CD4-positive, alpha-beta T cell treated with Interleukin-4 for 4 hours (primary cell): ENCODE results near the gene FNDC11.
A peak's percentile ranks its signal among the peaks of the same experiment; 100 is the strongest.

Experiments used
- DNase-seq: peaks from one replicate; pipeline ENCODE4 v3.0.0-alpha.2; 2020

FNDC11 gene

DNA sequence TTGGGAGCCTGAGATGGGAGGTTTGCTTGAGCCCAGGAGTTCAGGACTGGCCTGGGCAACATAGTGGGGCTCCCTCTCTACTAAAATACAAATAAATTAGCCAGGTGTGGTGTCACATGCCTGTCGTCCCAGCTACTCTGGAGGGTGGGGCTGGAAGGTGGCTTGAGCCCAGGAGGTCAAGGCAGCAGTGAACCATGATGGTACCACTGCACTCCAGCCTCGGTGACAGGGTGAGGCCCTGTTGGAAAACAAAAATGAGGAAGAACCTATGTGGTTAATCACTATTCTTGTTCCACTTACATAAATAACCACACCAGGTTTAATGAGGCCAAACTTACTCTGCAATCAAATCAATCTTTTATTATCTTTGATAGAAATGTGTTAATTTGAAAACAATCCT, 28.0 kb upstream of the FNDC11 start:
- no peak for DNase-seq

DNA sequence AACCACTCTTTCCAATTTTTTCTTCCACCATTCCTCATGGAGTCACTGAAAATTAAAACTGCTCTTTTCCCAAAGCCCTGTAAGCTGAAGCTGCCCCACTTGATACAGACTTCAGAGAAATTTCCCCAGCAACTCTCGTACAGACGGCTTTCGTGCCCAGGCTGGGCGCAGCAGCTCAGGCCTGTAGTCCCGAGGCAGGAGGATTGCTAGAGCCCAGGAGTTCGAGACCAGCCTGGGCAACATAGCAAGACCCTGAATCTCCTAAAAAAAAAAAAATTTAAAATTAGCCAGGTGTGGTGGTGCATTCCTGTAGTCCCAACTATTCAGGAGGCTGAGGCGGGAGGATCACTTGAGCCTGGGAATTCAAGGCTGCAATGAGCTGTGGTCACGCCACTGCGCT, 26.8 kb upstream of the FNDC11 start:
- no peak for DNase-seq

DNA sequence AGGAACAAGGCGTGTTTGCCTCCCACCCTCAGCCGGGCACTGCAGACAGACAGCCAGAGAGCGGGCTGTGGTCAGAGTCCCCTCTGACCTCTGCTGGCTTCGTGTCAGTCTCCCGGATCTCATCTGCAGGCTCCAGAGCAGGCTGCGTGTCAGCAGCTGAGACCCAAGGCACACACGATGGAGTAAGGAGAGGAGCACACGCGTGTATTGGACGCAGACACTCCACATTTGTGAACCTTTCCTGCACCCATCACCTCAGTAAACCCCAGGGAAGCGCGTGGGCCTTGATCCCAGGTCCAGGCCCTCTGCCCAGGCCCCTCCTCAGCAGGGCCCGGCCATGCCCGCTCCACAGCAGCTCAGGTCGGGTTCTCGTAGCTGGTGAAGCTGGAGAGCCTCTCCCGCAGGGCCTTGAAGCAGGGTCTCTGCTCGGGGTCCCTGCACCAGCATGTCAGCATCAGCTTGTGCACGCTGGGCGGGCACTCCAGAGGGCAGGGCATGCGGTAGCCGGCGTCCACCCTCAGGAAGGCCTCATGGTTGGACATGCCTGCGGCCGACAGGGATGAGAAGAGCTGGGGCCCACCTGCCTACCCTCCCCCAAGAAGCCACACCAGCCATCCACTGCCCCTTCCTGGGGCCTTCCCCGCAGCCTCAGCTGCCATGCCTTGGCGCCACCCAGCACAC, 24.6 kb upstream of the FNDC11 start:
- DNase-seq = no peak

DNA sequence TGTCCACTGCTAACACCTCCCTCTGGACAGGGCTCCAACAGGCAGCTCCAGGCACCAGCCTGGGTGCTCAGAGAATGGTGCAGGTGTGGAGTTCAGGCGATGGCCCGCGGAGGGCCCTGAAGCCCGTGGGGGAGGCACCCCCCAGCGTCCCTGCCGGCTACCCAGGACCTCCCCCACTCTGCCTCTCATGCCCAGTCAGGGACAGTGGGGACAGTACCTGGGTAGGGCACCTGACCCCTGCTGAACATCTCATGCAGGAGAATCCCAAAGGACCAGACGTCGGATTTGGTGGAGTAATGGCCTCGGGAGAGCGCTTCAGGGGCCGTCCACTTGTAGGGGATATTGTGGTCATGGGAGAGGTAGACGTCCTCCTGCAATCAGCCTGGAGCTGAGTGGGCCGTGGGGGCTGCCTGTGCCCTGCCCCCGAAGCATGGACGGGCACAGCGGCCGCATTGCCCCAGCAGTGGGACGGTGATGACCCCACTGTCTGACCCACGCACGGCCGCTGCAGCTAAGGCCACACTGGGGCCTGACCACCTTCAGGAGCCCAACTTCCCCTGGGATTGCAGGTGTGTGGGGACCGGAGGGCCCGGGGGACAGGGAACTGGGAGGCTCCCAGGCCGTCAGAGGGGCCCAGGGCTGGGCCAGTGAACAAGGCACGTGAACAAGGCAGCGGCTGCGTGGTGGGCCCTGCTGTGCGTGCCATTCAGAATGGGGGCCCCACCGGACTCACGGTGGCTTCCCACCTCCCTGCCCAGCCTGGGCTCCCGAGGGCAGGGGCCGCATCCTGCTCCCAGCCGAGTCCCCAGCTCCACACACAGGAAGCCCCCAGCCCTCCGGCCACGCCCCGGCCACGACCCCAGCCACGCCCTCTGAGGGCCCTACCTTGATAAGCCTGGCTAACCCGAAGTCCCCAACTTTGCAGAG, 23.8 kb upstream of the FNDC11 start:
- no peak for DNase-seq

DNA sequence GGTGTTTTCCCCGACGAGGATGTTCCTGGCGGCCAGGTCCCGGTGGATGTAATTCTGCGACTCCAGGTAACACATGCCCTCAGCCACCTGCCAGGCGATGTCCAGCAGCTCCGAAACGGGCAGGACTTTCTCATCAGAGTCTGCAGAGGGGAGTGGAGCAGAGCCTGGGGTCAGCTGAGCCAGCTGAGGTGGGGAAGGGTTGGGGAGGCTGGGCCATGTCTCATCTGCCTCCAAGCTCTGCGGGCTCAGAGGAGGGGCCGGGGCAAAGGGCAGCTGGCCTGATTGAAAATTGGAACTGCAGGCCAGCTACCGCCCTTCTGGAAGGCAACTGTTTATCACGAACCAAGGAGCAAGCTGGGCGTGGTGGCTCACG, 23.2 kb upstream of the FNDC11 start:
- no peak for DNase-seq

DNA sequence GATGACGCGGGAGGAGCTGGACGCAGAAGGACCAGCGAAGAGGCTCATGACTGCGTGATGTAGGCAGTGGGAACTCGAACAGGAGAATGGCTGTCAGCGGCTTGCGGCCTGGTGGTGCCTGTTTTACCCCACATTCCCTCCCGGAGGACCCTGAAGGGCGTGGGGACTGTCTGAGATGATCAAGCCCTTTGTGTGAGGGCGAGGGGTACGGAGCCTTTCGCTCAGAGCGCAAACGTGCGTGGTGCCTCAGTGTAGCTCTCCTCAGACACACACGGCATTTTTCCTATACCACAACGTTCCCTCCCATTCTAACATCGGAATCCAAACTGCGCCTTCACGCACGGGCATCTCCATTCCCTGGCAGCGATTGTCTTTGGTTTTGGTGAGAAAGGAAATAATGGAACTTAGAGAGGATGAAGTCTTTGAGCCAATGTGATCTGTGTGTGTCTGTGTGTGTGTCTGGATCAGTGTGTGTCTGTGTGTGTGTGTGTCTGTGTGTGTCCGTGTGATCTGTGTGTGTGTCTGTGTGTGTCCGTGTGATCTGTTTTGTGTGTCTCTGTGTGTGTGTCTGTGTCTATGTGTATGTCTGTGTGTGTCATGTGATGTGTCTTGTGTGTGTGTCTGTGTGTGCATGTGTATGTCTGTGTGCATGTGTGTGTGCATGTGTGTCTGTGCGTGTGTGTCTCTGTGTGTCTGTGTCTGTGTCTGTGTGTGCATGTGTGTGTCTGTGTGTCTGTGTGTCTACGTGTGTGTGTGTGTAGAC, 22.1 kb upstream of the FNDC11 start:
- no peak for DNase-seq

DNA sequence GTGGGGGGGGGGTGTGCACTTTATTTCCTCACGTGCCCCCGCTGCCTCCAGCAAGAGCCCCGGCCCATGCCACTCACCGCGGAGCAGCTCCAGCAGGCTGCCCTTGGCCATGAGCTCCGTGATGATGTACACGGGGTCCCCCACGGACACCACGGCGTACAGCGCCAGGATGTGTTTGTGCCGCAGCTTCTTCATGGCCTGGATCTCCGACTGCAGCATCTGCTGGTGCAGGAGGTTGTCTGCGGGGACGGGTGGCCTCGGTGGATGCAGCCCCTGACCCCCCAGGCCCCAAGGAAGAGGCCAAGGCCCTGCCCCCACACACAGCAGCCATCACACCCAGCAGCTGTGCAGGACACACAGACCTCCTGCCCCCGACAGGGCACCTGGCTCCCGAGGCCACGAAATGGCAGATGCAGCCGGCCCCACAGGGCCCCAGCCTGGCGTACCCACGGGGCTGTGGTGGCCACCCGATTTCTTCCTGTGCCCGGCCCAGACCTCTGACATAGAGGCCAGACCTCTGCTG, 21.4 kb upstream of the FNDC11 start:
- no peak for DNase-seq

DNA sequence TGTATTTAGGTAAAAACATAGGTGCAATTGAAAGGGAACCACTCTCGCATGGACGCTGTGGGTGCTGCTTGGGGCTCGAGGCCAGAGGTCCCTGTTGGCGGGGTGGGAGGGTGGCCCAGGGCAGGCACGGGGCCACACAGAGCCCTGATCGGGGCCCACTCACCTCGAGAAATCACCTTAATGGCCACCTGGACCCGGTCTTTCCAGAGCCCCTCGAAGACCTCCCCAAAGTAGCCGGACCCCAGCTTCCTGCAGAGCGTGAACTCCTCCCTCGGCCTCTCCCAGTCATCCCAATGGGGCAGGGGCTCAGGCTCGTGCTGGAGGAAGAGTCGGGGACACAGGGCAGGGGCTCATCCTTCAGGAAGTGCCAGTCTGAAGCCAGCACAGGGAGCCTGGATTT, 20.6 kb upstream of the FNDC11 start:
- DNase-seq = no peak

DNA sequence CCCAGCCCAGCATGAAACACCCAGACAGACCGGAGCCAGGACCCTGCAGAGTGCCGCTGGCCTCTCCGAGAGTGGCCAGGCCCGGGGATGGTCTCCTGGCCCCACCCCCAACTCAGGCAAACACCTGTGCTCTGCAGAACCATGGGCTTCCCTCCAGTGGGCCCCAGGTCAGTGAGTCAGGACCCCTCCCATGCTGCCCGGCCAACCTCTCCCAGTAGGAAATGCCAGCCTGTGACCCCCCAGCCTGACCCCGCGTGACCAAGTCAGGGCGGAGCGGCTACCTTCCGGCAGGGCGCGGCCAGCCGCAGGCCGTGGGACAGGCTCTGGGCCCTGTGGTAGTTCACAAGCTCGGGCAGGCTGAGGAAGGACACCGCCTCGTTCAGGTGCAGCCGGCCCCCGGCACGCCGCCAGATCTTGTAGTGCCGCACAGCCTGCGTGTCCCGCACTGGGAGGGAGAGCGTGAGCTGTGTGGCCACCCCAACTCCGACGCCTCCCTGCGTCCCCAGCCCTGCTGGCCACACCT, 20.0 kb upstream of the FNDC11 start:
- DNase-seq = no peak

DNA sequence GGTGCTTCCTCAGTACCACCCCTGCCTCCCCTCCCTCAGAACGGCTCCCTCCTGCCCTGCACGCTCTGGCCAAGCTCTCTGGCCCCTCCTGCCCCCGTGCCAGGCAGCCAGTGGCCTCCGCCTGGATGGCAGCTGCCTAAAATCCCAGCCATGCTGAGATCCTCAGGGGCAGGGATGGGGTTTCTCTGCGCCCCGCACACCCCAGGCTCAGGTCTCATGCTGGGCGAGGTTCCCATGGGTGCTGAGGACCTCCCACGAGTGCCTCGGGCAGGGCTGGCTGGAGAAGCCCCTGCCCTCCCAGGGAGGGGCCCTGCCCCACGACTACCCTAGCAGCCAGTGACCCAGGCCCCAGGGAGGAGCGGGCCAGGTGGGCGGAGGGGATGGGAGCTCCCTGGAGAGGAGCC, 19.5 kb upstream of the FNDC11 start:
- DNase-seq = no peak

DNA sequence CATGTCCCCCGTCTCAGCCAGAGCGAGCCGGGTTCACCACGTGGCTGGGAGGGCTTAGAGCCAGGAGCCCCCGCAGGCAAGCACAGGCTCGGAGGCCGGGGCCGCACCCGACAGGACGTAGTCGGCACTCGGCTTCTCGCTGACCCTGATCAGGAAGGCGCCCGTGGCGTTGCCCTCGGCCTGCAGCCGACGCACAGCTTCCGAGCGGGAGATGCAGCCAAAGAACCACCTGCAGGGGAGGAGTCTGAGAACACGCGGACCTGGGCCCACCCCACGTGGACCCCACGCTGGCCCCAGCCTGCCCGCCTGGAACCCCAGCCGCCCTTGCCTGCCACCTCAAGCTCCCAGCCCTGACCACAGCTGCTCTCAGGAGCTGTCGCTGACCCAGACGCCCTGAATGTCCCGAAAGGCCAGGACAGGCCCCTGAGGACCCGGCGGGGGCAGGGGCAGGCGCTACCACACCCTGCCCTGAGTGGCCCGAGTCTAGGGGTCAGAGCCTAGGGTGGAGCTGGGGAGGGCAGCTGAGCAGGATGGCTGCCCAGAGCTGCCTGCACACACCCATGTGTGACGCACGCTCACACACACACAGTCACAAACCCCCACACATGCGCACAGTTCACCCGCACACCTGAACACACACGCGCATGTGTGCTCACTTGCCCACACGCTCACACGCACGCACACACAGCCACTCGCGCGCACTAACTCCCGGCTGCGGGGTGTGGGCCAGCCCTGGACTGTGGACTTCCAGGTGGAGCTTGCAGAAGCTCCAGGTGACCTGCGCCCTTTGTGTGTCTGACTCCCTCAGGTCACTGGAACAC, 18.9 kb upstream of the FNDC11 start:
- DNase-seq = no peak

DNA sequence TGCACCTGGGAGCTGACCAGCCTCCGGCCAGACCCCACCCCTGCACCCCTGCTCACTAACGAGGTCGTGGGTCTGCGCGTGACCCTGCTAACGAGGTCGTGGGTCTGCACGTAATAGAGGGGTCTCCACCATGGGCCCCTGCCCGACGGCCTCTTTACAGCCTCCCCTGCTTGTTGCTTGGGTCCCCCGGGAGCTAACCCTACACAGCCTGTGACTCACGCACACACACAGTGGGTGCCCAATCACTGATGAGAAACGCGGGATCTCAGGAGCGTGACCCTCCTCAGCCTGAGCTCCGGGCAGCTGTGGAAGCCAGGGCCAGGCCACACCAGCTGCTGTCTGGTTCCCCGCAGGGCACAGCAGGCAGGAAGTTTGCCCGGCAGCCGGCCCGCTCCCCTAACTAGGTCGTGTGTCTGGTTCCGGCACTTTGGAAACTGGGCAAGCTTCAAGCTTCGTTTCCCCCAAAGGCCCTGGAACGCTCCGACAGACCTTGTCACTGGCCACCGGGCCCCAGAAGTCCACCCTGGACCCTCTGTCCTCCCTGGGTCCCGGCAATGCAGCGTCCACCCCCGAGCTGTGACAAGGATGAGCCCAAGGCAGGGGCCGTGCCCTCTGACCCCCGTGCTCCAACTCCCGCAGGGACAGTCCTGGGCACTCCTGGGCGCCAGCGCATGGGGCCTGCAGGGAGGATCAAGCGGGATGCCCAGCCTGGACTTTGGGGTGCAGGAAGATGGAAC, 17.6 kb upstream of the FNDC11 start:
- no peak for DNase-seq

DNA sequence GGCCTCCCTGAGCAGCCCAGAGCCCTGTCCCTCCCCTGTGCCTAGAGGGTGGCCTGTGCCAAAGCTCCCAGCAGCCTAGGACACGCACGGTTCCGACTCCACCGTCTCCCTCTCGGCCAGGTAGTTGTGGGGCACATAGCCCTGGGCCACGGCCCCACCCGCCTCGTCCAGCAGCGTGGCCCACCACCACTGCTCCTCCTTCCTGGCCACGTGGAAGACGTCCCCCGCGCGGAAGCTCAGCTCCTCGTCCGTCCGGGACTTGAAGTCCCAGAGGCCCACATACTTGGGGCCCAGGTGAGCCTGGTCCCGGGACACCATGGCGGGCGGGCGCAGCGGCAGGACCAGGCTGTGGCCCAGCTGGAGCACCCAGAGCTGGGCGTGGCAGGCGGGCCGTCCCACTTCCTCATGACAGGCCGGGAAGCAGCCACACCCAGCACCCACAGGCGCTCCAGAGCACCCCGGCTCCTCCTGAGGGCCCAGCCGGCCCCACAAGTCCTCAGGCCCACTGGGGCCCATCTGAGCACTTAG, 16.9 kb upstream of the FNDC11 start, which contains the start of gene PTK6:
Gene PTK6 (minus strand): TSS at position 380 of the 528 bp plus-strand sequence. CDS start 62 bp downstream, at position 318.
- DNase-seq = no peak

DNA sequence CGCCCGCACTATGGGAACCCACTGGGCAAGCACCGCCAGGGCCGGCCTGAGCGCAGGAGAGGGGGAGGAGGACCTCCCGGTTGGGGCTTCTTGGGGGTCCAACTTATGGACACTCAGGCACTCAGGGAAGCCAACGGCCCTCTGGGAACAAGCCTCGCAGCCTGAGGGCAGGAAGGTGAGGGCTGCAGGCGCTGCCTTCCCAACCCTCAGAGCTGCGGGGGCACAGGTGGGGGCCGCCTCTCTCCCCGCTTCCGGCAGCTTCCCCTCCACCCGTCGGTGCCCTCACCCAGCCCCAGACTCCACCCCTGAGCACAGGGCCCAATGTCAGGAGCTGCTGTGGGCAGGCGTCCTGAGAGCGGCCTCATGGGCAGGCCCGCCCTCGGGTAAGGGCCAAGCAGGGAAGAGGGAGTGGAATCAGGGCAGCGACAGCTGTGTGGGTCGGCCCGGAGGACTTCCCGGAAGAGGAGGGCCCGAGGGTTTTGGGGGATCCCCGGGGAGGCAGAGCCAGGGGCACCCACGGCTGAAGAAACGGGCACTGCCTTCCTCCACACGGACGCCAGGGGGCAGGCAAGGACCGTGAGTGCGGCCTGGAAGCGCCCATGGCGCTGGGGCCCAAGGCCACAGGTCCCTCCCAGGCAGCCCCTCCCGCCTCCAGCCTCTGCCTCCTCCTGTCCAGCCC, 16.3 kb upstream of the FNDC11 start:
- DNase-seq = peak; percentile 96

DNA sequence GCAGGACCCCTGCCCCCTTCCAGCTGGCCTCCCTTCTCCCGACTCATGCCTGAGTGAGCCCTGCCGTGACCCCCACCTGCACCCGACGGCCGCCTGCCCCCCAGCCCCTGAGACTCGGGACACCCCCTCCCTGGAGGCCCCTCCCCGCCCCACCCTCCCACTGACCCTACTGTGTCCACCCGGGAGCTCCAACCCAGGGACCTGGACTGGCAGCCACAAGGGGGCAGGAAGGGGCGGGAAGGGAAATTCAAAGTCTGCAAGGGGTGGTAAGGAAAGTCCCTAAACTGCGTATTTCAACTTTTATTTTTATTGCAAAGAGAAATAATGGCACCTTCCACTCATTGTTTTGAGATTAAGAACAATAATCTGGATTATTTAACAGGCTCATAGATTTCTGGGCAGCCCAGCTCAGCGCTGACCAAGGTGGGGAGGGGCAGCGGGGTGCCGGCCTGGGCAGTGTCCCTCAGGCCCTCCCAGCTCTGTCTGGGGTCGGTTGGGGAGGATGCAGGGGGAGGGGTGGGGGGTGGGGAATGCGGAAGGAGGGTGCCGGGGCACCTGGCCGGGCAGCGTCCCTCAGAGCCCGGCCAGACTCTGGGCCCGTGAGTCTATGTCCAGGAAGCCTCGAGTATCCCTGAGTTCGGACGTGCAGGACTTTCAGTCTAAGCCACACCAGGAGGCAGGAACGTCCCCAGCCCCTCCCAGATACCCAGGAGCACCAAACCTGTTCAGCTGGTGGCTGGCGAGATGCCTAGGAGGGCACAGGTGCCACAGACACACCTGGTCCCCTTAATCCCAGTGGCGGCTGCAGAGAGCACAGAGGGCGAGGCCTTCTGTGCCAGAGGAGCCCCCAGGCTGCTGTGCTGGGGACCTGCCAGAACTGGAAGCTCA, 15.5 kb upstream of the FNDC11 start:
- peak; percentile 43 for DNase-seq

DNA sequence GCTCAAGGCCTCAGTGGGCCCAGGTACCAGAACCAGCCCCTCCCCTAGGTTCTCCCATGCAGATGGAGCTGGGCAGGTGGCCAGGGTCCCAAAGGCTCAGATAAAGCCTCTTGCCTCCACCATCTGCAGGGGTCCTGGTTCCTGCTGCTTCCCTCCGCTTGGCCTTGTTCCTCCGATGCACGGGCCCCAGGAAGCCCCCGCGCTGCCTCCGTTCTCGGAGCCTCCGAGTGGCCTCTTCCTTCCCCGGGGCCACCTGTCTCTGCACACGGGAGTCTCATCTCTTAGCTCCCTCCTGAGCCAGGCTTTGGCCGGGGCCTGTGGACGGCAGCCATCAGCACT, 14.9 kb upstream of the FNDC11 start:
- no peak for DNase-seq

DNA sequence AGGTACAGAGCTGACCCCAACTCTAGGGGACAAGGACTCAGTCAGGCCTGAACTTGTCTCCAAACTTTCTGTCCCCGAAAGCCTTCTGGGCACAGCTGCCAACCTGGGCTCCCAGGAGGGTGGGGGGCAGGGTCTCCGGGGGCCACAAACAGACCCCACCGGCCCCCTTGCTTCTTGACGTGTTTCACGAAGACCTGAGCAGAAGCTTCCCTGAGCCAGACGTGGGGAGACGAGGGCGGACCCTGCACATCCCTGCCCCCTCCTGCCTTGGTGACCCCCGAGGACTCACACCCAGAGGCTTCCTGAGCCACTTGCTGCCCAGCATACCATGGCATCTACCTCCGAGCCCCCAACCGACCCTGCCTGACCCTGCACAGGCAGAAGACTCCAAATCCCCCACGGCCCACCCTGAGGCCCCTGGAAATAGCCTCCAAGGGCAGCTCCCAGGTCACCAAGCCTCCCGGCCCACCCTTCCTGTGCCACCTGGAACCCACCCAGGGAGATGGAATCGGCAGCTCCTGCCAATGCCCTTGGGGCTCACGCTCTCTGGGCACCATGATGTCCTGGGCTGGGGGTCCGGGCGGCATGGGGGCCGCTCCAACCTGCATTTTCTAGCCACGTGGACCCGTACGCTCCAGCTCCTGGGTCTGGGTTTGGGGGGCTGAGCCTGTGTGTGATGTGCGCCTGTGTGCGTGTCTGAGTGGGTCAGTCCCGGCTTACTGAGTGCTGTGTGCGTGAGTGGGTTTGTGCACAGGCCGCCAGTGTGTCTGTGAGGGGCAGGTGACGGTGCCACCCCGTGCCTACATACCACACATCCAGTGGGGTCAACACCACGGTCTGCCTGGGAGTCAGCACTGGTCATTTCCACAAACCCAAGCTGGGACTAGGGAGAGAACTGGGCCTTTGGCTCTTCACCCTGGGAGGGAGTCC, 14.3 kb upstream of the FNDC11 start:
- DNase-seq = no peak

DNA sequence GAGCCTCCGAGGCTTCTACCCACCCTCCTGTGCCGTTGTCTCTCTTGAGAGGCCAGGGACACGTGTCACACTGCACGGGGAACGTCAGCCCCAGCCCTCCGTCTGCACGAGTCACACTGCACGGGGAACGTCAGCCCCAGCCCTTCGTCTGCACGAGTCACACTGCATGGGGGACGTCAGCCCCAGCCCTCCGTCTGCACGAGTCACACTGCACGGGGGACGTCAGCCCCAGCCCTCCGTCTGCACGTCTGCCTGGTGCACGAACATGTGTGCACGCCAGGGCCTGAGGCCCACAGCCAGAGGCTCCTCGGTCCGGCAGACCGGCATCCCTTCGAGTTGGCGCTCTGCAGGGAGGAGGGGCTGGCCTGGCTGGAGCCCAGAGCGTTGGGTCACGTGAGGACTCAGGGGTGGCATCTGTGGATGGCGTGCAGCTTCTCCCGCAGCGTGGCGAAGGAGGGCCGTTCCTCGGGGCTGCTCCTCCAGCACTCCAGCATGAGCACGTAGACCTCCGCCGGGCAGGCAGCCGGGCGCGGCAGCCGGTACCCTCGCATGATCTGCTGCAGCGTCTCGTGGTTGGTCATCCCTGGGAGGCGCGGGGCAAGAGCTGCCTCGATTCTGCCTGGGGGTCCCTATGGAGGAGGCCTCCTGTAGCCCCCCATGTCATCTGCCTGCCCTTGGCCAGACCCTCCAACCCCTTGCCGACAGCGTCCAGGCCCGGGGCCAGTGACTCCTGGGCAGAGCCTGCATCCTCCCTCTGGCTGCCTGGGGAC, 13.4 kb upstream of the FNDC11 start:
- DNase-seq = no peak
